ENCODE measurements around the gene PCDHB10. TPM values are rescaled to one million over a fixed set of nuclear protein-coding genes. Genes with fewer than 3 reads are reported as not detected.
A peak's percentile ranks its signal among the peaks of the same experiment; 100 is the strongest.
"Not testable (repeated sequence)": the region's sequence is repeated elsewhere in the genome, so short reads cannot be mapped to it uniquely, and the experiment has no call there.

The PCDHB10 gene
- total RNA-seq, 1 experiment from 2014 or later: not detected

DNA sequence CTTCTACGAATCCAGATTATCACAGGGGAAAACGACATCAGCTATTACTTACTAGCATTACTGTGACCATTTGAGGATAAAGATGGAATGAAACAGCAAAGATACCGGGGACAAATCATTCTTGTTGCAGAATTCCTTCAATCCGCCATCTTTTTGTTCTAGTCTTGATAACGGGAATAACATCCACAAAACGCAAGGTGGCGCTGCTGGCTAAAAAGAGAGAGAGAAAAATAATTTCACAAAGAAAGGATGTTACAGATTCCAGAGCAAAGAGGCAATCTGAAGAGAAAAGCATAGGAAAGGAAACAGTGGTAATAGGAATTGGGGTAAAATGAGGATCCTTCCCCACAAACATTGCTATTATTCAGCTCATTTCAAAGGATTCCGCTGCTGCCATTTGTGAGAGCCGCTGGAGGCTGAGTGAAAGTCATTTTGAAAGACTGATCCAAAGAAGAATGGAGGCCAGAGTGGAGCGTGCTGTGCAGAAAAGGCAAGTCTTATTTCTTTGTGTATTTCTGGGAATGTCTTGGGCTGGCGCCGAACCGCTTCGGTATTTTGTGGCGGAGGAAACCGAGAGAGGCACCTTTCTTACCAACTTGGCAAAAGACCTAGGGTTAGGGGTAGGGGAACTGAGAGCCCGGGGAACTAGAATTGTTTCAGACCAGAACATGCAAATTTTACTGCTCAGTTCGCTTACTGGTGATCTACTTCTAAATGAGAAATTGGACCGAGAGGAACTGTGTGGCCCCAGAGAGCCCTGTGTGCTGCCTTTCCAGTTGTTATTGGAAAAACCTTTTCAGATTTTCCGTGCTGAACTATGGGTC lies 19.6 kb upstream of the PCDHB10 start, which contains the start of gene PCDHB7:
TSS of gene PCDHB7 (plus strand) at position 264 of the 824 bp plus-strand sequence. CDS start at position 456, 192 bp downstream.
- Histone ChIP-seq H3K4me1 (replicated peaks; ENCODE audit: insufficient read depth) (no peaks in the 10 kb centered on the region), H3K27me3 (ENCODE audit: insufficient read depth, low read depth) (no peaks in the 10 kb centered on the region), H3K9me2 (ENCODE audit: insufficient read depth) (no peaks in the 10 kb centered on the region), H4K20me1 (ENCODE audit: insufficient read depth) (no peaks in the 10 kb centered on the region), H3K36me3 (ENCODE audit: low read depth) (no peaks in the 10 kb centered on the region), H2AFZ (no peak within 1 kb of the TSS), H3K4me3 (no peak within 1 kb of the TSS), H3F3A (ENCODE audit: insufficient read depth, low read depth) (no peaks in the 10 kb centered on the region), H3K27ac (no peak within 1 kb of the TSS), H3K79me2 (ENCODE audit: low read depth) (no peaks in the 10 kb centered on the region), H3K4me2 (no peak within 1 kb of the TSS), H3K9me3 (ENCODE audit: insufficient read depth, low read depth) (peaks cover 4% of the 10 kb centered on the region; the same call in 1 of the 2 replicates)
- intact Hi-C loops (cut with micrococcal nuclease; ENCODE audit: unreplicated experiment): no loop called here
- ChIA-PET CTCF (no interaction called here), POLR2A (ENCODE audit: unreplicated experiment) (no interaction called here)
- TF ChIP-seq, protein P1, sequence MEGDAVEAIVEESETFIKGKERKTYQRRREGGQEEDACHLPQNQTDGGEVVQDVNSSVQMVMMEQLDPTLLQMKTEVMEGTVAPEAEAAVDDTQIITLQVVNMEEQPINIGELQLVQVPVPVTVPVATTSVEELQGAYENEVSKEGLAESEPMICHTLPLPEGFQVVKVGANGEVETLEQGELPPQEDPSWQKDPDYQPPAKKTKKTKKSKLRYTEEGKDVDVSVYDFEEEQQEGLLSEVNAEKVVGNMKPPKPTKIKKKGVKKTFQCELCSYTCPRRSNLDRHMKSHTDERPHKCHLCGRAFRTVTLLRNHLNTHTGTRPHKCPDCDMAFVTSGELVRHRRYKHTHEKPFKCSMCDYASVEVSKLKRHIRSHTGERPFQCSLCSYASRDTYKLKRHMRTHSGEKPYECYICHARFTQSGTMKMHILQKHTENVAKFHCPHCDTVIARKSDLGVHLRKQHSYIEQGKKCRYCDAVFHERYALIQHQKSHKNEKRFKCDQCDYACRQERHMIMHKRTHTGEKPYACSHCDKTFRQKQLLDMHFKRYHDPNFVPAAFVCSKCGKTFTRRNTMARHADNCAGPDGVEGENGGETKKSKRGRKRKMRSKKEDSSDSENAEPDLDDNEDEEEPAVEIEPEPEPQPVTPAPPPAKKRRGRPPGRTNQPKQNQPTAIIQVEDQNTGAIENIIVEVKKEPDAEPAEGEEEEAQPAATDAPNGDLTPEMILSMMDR (conservative IDR thresholded peaks at IDR 0.05): peak; percentile 59
- TF ChIP-seq EZH2 (IDR thresholded peaks at IDR 0.05; ENCODE audit: low read depth): no peak
- DNase-seq: peak in 1 of 2 experiments; percentile 10
- no TSS peak for BruUV-seq (replicated peaks)

- H3K27ac ChIP-seq; BruUV-seq (replicated peaks); H3K9me3 ChIP-seq (ENCODE audit: insufficient read depth, low read depth); POLR2A ChIA-PET (ENCODE audit: unreplicated experiment); H3K9me2 ChIP-seq (ENCODE audit: insufficient read depth); H3K36me3 ChIP-seq (ENCODE audit: low read depth); H3K79me2 ChIP-seq (ENCODE audit: low read depth); DNase-seq; H2AFZ ChIP-seq; H3K4me3 ChIP-seq; CTCF ChIA-PET; H3K4me2 ChIP-seq; H3K4me1 ChIP-seq (replicated peaks; ENCODE audit: insufficient read depth); H4K20me1 ChIP-seq (ENCODE audit: insufficient read depth); H3K27me3 ChIP-seq (ENCODE audit: insufficient read depth, low read depth); H3F3A ChIP-seq (ENCODE audit: insufficient read depth, low read depth); intact Hi-C loops (cut with micrococcal nuclease; ENCODE audit: unreplicated experiment): not testable (repeated sequence)
These were observed 17.7 kb upstream of the PCDHB10 start for GRCh38 chr5:141174291-141175104.

- POLR2A ChIA-PET (ENCODE audit: unreplicated experiment): no interaction called here
- H3K9me2 ChIP-seq (ENCODE audit: insufficient read depth): no peaks in the 10 kb centered on the region
- no peaks in the 10 kb centered on the region for H3K79me2 ChIP-seq (ENCODE audit: low read depth)
- BruUV-seq (replicated peaks): no TSS peak
- H3F3A ChIP-seq (ENCODE audit: insufficient read depth, low read depth): no peaks in the 10 kb centered on the region
- H2AFZ ChIP-seq: no peak overlapping the region
- intact Hi-C loops (cut with micrococcal nuclease; ENCODE audit: unreplicated experiment): no loop called here
- no peaks in the 10 kb centered on the region for H3K27me3 ChIP-seq (ENCODE audit: insufficient read depth, low read depth)
- no peaks in the 10 kb centered on the region for H4K20me1 ChIP-seq (ENCODE audit: insufficient read depth)
- no peak for DNase-seq
- no peak overlapping the region for H3K27ac ChIP-seq
- peaks cover 4% of the 10 kb centered on the region; the same call in 1 of the 2 replicates for H3K9me3 ChIP-seq (ENCODE audit: insufficient read depth, low read depth)
- CTCF ChIA-PET: no interaction called here
- no peak overlapping the region for H3K4me2 ChIP-seq
- TF ChIP-seq, protein P1 (conservative IDR thresholded peaks at IDR 0.05): no peak
- H3K4me1 ChIP-seq (replicated peaks; ENCODE audit: insufficient read depth): no peaks in the 10 kb centered on the region
- H3K4me3 ChIP-seq: no peak overlapping the region
- no peaks in the 10 kb centered on the region for H3K36me3 ChIP-seq (ENCODE audit: low read depth)
These were observed 16.2 kb upstream of the PCDHB10 start for GRCh38 chr5:141175933-141176332.

DNA sequence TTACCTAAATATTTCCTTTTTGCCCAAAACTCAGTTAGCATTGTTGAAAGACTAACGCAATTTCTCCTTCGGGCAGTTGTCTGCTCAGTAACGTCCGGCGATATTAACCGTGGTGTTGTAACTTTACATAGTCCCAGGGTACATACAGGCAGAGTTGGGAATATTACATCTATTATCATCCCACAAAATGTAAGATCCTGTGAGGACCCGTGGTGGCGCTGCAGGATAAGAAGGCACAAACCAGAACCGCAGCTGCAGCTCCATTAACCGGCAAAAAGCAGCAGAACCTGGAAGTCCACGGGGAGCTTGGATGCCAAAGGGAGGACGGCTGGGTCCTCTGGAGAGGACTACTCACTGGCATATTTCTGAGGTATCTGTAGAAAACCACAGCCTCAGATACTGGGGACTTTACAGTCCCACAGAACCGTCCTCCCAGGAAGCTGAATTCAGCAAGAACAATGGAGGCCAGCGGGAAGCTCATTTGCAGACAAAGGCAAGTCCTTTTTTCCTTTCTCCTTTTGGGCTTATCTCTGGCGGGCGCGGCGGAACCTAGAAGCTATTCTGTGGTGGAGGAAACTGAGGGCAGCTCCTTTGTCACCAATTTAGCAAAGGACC lies 14.5 kb upstream of the PCDHB10 start, which contains the start of gene PCDHB8:
TSS of gene PCDHB8 (plus strand) at position 214 of the 615 bp plus-strand sequence. CDS start at position 459, 245 bp downstream.
- H3K27ac ChIP-seq; H3K36me3 ChIP-seq (ENCODE audit: low read depth); DNase-seq; H3K4me1 ChIP-seq (replicated peaks; ENCODE audit: insufficient read depth); intact Hi-C loops (cut with micrococcal nuclease; ENCODE audit: unreplicated experiment); H3K4me2 ChIP-seq; H3K27me3 ChIP-seq (ENCODE audit: insufficient read depth, low read depth); CTCF ChIA-PET; H3K9me2 ChIP-seq (ENCODE audit: insufficient read depth); H3F3A ChIP-seq (ENCODE audit: insufficient read depth, low read depth); H3K9me3 ChIP-seq (ENCODE audit: insufficient read depth, low read depth); H3K4me3 ChIP-seq; H2AFZ ChIP-seq; BruUV-seq (replicated peaks); H4K20me1 ChIP-seq (ENCODE audit: insufficient read depth); H3K79me2 ChIP-seq (ENCODE audit: low read depth): not testable (repeated sequence)
- POLR2A ChIA-PET (ENCODE audit: unreplicated experiment): interaction anchor here (0.7 kb wide), 1 partner anchor 22 kb away, joined by 4 read pairs; no protein-coding TSS in a partner anchor

DNA sequence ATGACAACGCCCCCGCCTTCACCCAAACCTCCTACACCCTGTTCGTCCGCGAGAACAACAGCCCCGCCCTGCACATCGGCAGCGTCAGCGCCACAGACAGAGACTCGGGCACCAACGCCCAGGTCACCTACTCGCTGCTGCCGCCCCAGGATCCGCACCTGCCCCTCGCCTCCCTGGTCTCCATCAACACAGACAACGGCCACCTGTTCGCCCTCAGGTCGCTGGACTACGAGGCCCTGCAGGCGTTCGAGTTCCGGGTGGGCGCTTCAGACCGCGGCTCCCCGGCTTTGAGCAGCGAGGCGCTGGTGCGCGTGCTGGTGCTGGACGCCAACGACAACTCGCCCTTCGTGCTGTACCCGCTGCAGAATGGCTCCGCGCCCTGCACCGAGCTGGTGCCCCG lies 12.8 kb upstream of the PCDHB10 start:
- POLR2A ChIA-PET (ENCODE audit: unreplicated experiment): interaction anchor here (0.6 kb wide), 1 partner anchor 72 kb away, joined by 10 read pairs; no protein-coding TSS in a partner anchor
- CTCF ChIA-PET; H3K4me3 ChIP-seq; BruUV-seq (replicated peaks); H3K27me3 ChIP-seq (ENCODE audit: insufficient read depth, low read depth); H4K20me1 ChIP-seq (ENCODE audit: insufficient read depth); intact Hi-C loops (cut with micrococcal nuclease; ENCODE audit: unreplicated experiment); H3K4me1 ChIP-seq (replicated peaks; ENCODE audit: insufficient read depth); H3K4me2 ChIP-seq; H3F3A ChIP-seq (ENCODE audit: insufficient read depth, low read depth); DNase-seq; H3K9me2 ChIP-seq (ENCODE audit: insufficient read depth); H3K9me3 ChIP-seq (ENCODE audit: insufficient read depth, low read depth); H2AFZ ChIP-seq; H3K36me3 ChIP-seq (ENCODE audit: low read depth); H3K79me2 ChIP-seq (ENCODE audit: low read depth); H3K27ac ChIP-seq: not testable (repeated sequence)

All from PC-9 (cell line).